ENCODE data around the gene GTF2F2. TPM values are rescaled to one million over a fixed set of nuclear protein-coding genes. Genes with fewer than 3 reads are reported as not detected.

The GTF2F2 gene
- total RNA-seq, 1 experiment from 2014 or later, result 21.7 TPM

DNA sequence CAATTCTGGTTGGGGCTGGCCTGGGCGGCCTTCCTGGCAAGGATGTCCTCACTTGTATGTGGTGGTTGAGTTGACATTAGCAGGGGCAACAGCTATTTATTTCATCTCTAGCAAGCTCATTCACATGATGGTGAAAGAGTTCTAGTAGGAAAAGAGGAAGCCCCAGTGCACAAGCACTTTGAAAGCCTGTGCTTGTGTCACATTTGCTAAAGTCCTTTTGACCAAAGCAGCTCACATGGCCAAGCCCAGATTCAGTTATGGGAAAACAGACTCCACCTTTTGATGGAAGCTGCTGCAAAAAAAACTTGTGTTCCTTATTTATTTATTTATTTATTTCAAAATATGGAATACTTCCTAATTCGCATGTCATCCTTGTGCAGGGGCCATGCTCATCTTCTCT, 17.2 kb downstream of the GTF2F2 start:
- Histone ChIP-seq H3K4me1 (ENCODE audit: control insufficient read depth, insufficient read depth, low read length) (peaks cover 13% of the 10 kb centered on the region; the same call in 1 of the 2 replicates), H3K27me3 (ENCODE audit: control insufficient read depth, insufficient read depth, low read length) (no peaks in the 10 kb centered on the region), H3K36me3 (ENCODE audit: control insufficient read depth, insufficient read depth, low read length) (no peaks in the 10 kb centered on the region), H3K27ac (ENCODE audit: low read length) (no peak overlapping the region), H3K4me3 (ENCODE audit: low read depth in 2 of 2, low read length in 2 of 2) (no peak overlapping the region), H3K9me3 (ENCODE audit: control insufficient read depth, insufficient read depth, low read depth, low read length) (peaks cover 1% of the 10 kb centered on the region; the same call in 1 of the 2 replicates)
- ChIA-PET CTCF (no interaction called here), POLR2A (no interaction called here)
- DNase-seq (ENCODE audit: low read depth, low spot score) (no peak), ATAC-seq (no peak)
- intact Hi-C loops (cut with micrococcal nuclease; ENCODE audit: unreplicated experiment), result no loop called here
- BruUV-seq (replicated peaks), result no TSS peak
- no peak for TF ChIP-seq SIN3A (IDR thresholded peaks at IDR 0.05; ENCODE audit: borderline replicate concordance, insufficient read depth, low read depth, low read length)
- TF ChIP-seq, protein P1, sequence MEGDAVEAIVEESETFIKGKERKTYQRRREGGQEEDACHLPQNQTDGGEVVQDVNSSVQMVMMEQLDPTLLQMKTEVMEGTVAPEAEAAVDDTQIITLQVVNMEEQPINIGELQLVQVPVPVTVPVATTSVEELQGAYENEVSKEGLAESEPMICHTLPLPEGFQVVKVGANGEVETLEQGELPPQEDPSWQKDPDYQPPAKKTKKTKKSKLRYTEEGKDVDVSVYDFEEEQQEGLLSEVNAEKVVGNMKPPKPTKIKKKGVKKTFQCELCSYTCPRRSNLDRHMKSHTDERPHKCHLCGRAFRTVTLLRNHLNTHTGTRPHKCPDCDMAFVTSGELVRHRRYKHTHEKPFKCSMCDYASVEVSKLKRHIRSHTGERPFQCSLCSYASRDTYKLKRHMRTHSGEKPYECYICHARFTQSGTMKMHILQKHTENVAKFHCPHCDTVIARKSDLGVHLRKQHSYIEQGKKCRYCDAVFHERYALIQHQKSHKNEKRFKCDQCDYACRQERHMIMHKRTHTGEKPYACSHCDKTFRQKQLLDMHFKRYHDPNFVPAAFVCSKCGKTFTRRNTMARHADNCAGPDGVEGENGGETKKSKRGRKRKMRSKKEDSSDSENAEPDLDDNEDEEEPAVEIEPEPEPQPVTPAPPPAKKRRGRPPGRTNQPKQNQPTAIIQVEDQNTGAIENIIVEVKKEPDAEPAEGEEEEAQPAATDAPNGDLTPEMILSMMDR (IDR thresholded peaks at IDR 0.05), result no peak
- in situ Hi-C loops (cut with HindIII; ENCODE audit: low pct_unique_long_range_greater_than_20kb, low sequenced_read_pairs), result no loop called here

DNA sequence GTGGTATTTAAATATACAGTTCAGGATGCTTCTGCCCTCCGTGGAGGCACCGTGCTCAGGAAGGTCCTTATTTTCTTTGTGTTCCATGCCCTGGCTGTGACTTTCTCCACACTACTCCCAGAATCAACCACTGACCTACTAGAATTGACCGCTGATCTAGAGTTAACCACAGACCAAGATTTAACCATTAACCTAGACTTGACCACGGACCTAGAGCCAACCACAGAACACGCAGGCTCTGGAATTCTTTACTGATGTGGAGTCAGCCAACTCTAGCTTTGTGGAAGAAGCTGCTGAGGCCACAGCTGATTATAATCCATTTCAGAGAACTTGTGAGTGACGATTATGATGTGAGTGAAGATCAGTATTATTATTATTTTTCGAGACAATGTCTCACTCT, 18.0 kb downstream of the GTF2F2 start:
- no TSS peak for BruUV-seq (replicated peaks)
- Histone ChIP-seq H3K36me3 (ENCODE audit: control insufficient read depth, insufficient read depth, low read length) (no peaks in the 10 kb centered on the region), H3K4me3 (ENCODE audit: low read depth in 2 of 2, low read length in 2 of 2) (no peak overlapping the region), H3K27ac (ENCODE audit: low read length) (no peak overlapping the region), H3K4me1 (ENCODE audit: control insufficient read depth, insufficient read depth, low read length) (peaks cover 19% of the 10 kb centered on the region), H3K27me3 (ENCODE audit: control insufficient read depth, insufficient read depth, low read length) (no peaks in the 10 kb centered on the region), H3K9me3 (ENCODE audit: control insufficient read depth, insufficient read depth, low read depth, low read length) (no peaks in the 10 kb centered on the region; the same call in 1 of the 2 replicates)
- TF ChIP-seq POLR2AphosphoS5 (IDR thresholded peaks at IDR 0.05; ENCODE audit: low read depth, low read length) (no peak), TCF7L2 (IDR thresholded peaks at IDR 0.05; ENCODE audit: low read depth, low read length) (no peak)
- TF ChIP-seq, protein P1 (IDR thresholded peaks at IDR 0.05), result no peak
- intact Hi-C loops (cut with micrococcal nuclease; ENCODE audit: unreplicated experiment), result no loop called here
- POLR2A ChIA-PET, result no interaction called here
- no peak for ATAC-seq
- no peak for DNase-seq (ENCODE audit: low read depth, low spot score)
- CTCF ChIA-PET, result no interaction called here
- in situ Hi-C loops (cut with HindIII; ENCODE audit: low pct_unique_long_range_greater_than_20kb, low sequenced_read_pairs), result no loop called here

DNA sequence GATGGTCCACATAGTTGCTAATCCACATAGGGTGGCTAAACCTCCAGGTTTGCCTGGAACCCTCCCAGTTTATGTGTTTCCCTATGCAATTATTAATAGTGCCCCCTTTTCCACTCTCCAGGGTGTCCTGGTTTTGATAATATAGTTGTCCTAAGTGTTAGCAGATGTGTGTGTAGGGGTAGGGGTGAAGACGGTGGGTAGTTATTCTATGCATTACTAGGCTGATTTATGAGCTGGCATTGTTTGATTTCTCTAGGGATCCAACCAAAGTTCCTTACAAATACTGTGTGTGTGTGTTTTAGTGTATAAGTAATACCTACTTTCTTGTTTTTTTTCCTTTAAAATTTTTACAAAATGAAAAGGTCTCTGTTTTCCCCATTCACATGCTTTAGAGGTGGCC, 21.1 kb downstream of the GTF2F2 start:
- no peaks in the 10 kb centered on the region for H3K9me3 ChIP-seq (ENCODE audit: control insufficient read depth, insufficient read depth, low read depth, low read length)
- intact Hi-C loops (cut with micrococcal nuclease; ENCODE audit: unreplicated experiment) (no loop called here), in situ Hi-C loops (cut with HindIII; ENCODE audit: low pct_unique_long_range_greater_than_20kb, low sequenced_read_pairs) (no loop called here)
- CTCF ChIA-PET, result no interaction called here
- H3K4me3 ChIP-seq (ENCODE audit: low read depth in 2 of 2, low read length in 2 of 2), result no peak overlapping the region
- DNase-seq (ENCODE audit: low read depth, low spot score), result no peak
- ATAC-seq, result no peak
- peak overlapping the region; percentile 87 for H3K27ac ChIP-seq (ENCODE audit: low read length)
- no peaks in the 10 kb centered on the region for H3K27me3 ChIP-seq (ENCODE audit: control insufficient read depth, insufficient read depth, low read length)
- no TSS peak for BruUV-seq (replicated peaks)
- TF ChIP-seq SIN3A (IDR thresholded peaks at IDR 0.05; ENCODE audit: borderline replicate concordance, insufficient read depth, low read depth, low read length) (no peak), POLR2AphosphoS5 (IDR thresholded peaks at IDR 0.05; ENCODE audit: low read depth, low read length) (no peak)
- no peaks in the 10 kb centered on the region for H3K36me3 ChIP-seq (ENCODE audit: control insufficient read depth, insufficient read depth, low read length)
- POLR2A ChIA-PET, result no interaction called here
- H3K4me1 ChIP-seq (ENCODE audit: control insufficient read depth, insufficient read depth, low read length), result peaks cover 25% of the 10 kb centered on the region

Measured in Panc1 (cell line).